GM23338 (cell line): ENCODE data around the gene CLEC17A. TPM values are rescaled to one million over a fixed set of nuclear protein-coding genes. Genes with fewer than 3 reads are reported as not detected.

ENCODE experiments used
- CREB1 ChIP-seq: fragments of 250-450 bp; sonication (Bioruptor Pico); IDR thresholded peaks from 2 replicates; pipeline ENCODE4 v1.5.0; 2020; ENCODE audit warnings: low read depth, mild to moderate bottlenecking, moderate library complexity
- ETS1 ChIP-seq: IDR thresholded peaks from 2 replicates; pipeline ENCODE4 v1.6.1; 2016; ENCODE audit warnings: antibody characterized with exemption
- EZH2phosphoT487 ChIP-seq: fragments of 200-600 bp; sonication (generic); IDR thresholded peaks from one replicate; pipeline ENCODE4 v1.8.1; 2018; ENCODE audit warnings: antibody characterized with exemption; ENCODE audit not compliant: unreplicated experiment
- JUNB ChIP-seq: IDR thresholded peaks from one replicate; pipeline ENCODE4 v1.6.1; 2016; ENCODE audit warnings: antibody characterized with exemption; ENCODE audit not compliant: unreplicated experiment
- NANOG ChIP-seq: IDR thresholded peaks from 2 replicates; pipeline ENCODE4 v1.6.1; 2016; ENCODE audit warnings: antibody characterized with exemption, borderline replicate concordance
- REST ChIP-seq: IDR thresholded peaks from one replicate; pipeline ENCODE4 v1.6.1; 2018; ENCODE audit warnings: antibody characterized with exemption; ENCODE audit not compliant: unreplicated experiment
- STAT1 ChIP-seq: IDR thresholded peaks from one replicate; pipeline ENCODE4 v1.6.1; 2016; ENCODE audit warnings: antibody characterized with exemption; ENCODE audit not compliant: unreplicated experiment
- ZNF462 ChIP-seq: fragments of 250-450 bp; sonication (Bioruptor Pico); IDR thresholded peaks from 2 replicates; pipeline ENCODE4 v1.5.0; 2020; ENCODE audit warnings: mild to moderate bottlenecking, moderate library complexity
- polyA plus RNA-seq: library from polyadenylated mRNA; unstranded; fragments of >200 nt; fragmentation: Nextera tagmentation; extraction: Ambion mirVana; gene quantifications from 2 replicates; pipeline ENCODE4 v1.2.1, GENCODE V29; 2016
- total RNA-seq: library from RNA; depleted of rRNA; stranded (reverse); fragments of >200 nt; shearing (Covaris generic); gene quantifications from 2 replicates; pipeline ENCODE4 v1.2.3, GENCODE V29; 2014

The CLEC17A gene
- total and polyA plus RNA-seq, 2 experiments from 2014 or later, result 0.17 TPM; not detected in 1

- TF ChIP-seq ZNF462 (CRISPR knock-in tag) (no peak), STAT1 (no peak), NANOG (no peak), ETS1 (no peak), JUNB (no peak), EZH2phosphoT487 (no peak), REST (no peak), CREB1 (CRISPR knock-in tag) (no peak)
Measured at GRCh38 chr19:14655726-14656125, 72.8 kb downstream of the CLEC17A start (continued).
